KBM-7 (cell line): Measurements from ENCODE around the gene NUMBL.
"Not testable (repeated sequence)": the region's sequence is repeated elsewhere in the genome, so short reads cannot be mapped to it uniquely, and the experiment has no call there.

Experiments
- DNase-seq: peaks from one replicate; pipeline ENCODE4 v3.0.0-alpha.2; 2015
- in situ Hi-C: fragments of 300-500 bp; cut with MboI; formaldehyde crosslinking; loops from 2 replicates; pipeline ENCODE4 v1.14.3; 2020; ENCODE audit warnings: low sequenced_read_pairs, low pct_unique_long_range_greater_than_20kb, mixed read lengths

NUMBL gene

GRCh38 chr19:40649903-40650675 lies 40.4 kb downstream of the NUMBL start:
- in situ Hi-C loops = loop anchor here (25.0 kb wide), 1 partner anchor 262 kb away; no protein-coding TSS in a partner anchor
- not testable (repeated sequence) for DNase-seq

GRCh38 chr19:40646743-40647254 lies 43.7 kb downstream of the NUMBL start:
- no peak for DNase-seq
- in situ Hi-C loops = no loop called here

GRCh38 chr19:40642757-40643305 lies 47.6 kb downstream of the NUMBL start:
- in situ Hi-C loops = no loop called here
- DNase-seq = no peak

GRCh38 chr19:40642051-40642706 lies 48.3 kb downstream of the NUMBL start:
- in situ Hi-C loops = no loop called here
- DNase-seq = no peak

- DNase-seq = no peak
- in situ Hi-C loops = no loop called here
These were observed 49.2 kb downstream of the NUMBL start for GRCh38 chr19:40641281-40641680.

- in situ Hi-C loops = no loop called here
- DNase-seq = no peak
These were observed 49.7 kb downstream of the NUMBL start for GRCh38 chr19:40640744-40641143.

- in situ Hi-C loops = no loop called here
- DNase-seq = no peak
These were observed 50.8 kb downstream of the NUMBL start for GRCh38 chr19:40639638-40639982.

- in situ Hi-C loops = no loop called here
- no peak for DNase-seq
These were observed 52.1 kb downstream of the NUMBL start for GRCh38 chr19:40638327-40638726.

- DNase-seq = no peak
- in situ Hi-C loops = no loop called here
These were observed 57.2 kb downstream of the NUMBL start for GRCh38 chr19:40633207-40633606.

- no peak for DNase-seq
- in situ Hi-C loops = no loop called here
These were observed 58.0 kb downstream of the NUMBL start for GRCh38 chr19:40632311-40633036.

- in situ Hi-C loops = no loop called here
- no peak for DNase-seq
These were observed 59.8 kb downstream of the NUMBL start for GRCh38 chr19:40630571-40631160.

GRCh38 chr19:40629346-40629745 lies 61.1 kb downstream of the NUMBL start:
- in situ Hi-C loops = no loop called here
- no peak for DNase-seq

GRCh38 chr19:40627486-40628279 lies 62.8 kb downstream of the NUMBL start:
- DNase-seq = no peak
- in situ Hi-C loops = no loop called here

- in situ Hi-C loops = no loop called here
- no peak for DNase-seq
These were observed 63.5 kb downstream of the NUMBL start for GRCh38 chr19:40626918-40627317.

GRCh38 chr19:40625406-40626120 lies 64.9 kb downstream of the NUMBL start:
- in situ Hi-C loops = no loop called here
- no peak for DNase-seq

- DNase-seq, in situ Hi-C loops: not testable (repeated sequence)
These were observed 65.9 kb downstream of the NUMBL start for GRCh38 chr19:40624369-40625153.
